HCT116 (cell line): ENCODE results near the gene CYP3A5. TPM values are rescaled to one million over a fixed set of nuclear protein-coding genes. Genes with fewer than 3 reads are reported as not detected.

Source experiments
- ATAC-seq: fragments of 200-7000 bp; cut with Tn5 transposase; 2 replicates; pipeline ENCODE4 v1.9.1; 2020; ENCODE audit warnings: mild to moderate bottlenecking, moderate library complexity
- BruUV-seq: library from RNA; stranded (reverse); fragments of 400-500 nt; replicated peaks from 2 replicates; lab custom pipeline; 2021; lab: Mats Ljungman, UMichigan
- CTCF ChIA-PET: fragments of 300-600 bp; sonication (Branson Sonifier 250); formaldehyde crosslinking; loops from one replicate; lab custom pipeline; 2021; ENCODE audit warnings: antibody characterized with exemption; lab: Charles Lee
- POLR2A ChIA-PET: fragments of 300-600, 350-600 bp; sonication (Branson Sonifier 250); formaldehyde crosslinking; loops from one replicate; lab custom pipeline; 2021; ENCODE audit warnings: antibody characterized with exemption; lab: Charles Lee
- RAD21 ChIA-PET, 2 experiments: fragments of 300-600 bp; sonication (Branson Sonifier 250); formaldehyde crosslinking; loops; one replicate each; lab custom pipeline; 2023; ENCODE audit warnings: low total read pairs in 2 of 2; ENCODE audit not compliant: uncharacterized antibody in 2 of 2, unreplicated experiment in 2 of 2, low non-redundant PET in 1 of 2; lab: Charles Lee
- DNase-seq: peaks from one replicate; pipeline ENCODE4 v3.0.0-alpha.2; 2010; ENCODE audit warnings: low read depth, low spot score
- H2AFZ ChIP-seq: fragments of 200-600 bp; shearing (Covaris generic), sonication (generic); 2 replicates; pipeline ENCODE4 v1.6.1; 2017; ENCODE audit warnings: low read depth, mixed run types, mixed read lengths, antibody characterized with exemption, low read length; ENCODE audit not compliant: poor library complexity, severe bottlenecking
- H3K27ac ChIP-seq: 2 replicates; pipeline ENCODE4 v1.5.1; 2012; ENCODE audit warnings: low read depth, low read length
- H3K27me3 ChIP-seq: fragments of 200-600 bp; sonication (generic); 2 replicates; pipeline ENCODE4 v1.6.1; 2016; ENCODE audit warnings: mixed run types, low read length, mixed read lengths; ENCODE audit not compliant: insufficient read depth
- H3K36me3 ChIP-seq, 2 experiments: fragments of 200-500 bp in 1 of 2; fragments of 200-600 bp in 1 of 2; sonication (Bioruptor generic) in 1 of 2; sonication (generic) in 1 of 2; 2 replicates each; pipeline versions ENCODE4 v1.5.1 to v1.6.1; 2014 to 2016; ENCODE audit warnings: low read length in 2 of 2, inconsistent platforms in 1 of 2, mixed read lengths in 1 of 2, mixed run types in 1 of 2; ENCODE audit not compliant: insufficient read depth in 2 of 2, control insufficient read depth in 1 of 2
- H3K4me1 ChIP-seq, 2 experiments: fragments of 200-600 bp in 1 of 2; sonication (generic) in 1 of 2; 2 replicates each; pipeline versions ENCODE4 v1.5.1 to v1.6.1; 2012 to 2017; ENCODE audit warnings: low read length in 2 of 2, inconsistent platforms in 1 of 2, mild to moderate bottlenecking in 1 of 2, mixed read lengths in 1 of 2, mixed run types in 1 of 2, moderate library complexity in 1 of 2; ENCODE audit not compliant: insufficient read depth in 2 of 2, control insufficient read depth in 1 of 2
- H3K4me2 ChIP-seq: fragments of 200-600 bp; sonication (generic); 2 replicates; pipeline ENCODE4 v1.6.1; 2017; ENCODE audit warnings: mixed run types, low read length, mixed read lengths
- H3K4me3 ChIP-seq, 2 experiments: fragments of 200-600 bp in 1 of 2; sonication (generic) in 1 of 2; replicated peaks in 1 of 2; 2 replicates each; pipeline ENCODE4 v1.5.1; 2011 to 2016; ENCODE audit warnings: low read length in 2 of 2, control low read depth in 1 of 2, low read depth in 1 of 2, mild to moderate bottlenecking in 1 of 2, mixed read lengths in 1 of 2, mixed run types in 1 of 2
- H3K79me2 ChIP-seq: fragments of 200-600 bp; sonication (generic); 2 replicates; pipeline ENCODE4 v1.6.1; 2017; ENCODE audit warnings: mild to moderate bottlenecking, mixed run types, low read length, moderate library complexity, mixed read lengths; ENCODE audit not compliant: insufficient read depth
- H3K9ac ChIP-seq: fragments of 200-600 bp; sonication (generic); 2 replicates; pipeline ENCODE4 v1.6.1; 2016; ENCODE audit warnings: low read length, mixed read lengths
- H3K9me2 ChIP-seq: fragments of 200-600 bp; sonication (generic), shearing (Covaris generic); 2 replicates; pipeline ENCODE4 v1.6.1; 2017; ENCODE audit warnings: mixed run types, mild to moderate bottlenecking, moderate library complexity; ENCODE audit not compliant: insufficient read depth
- H3K9me3 ChIP-seq, 2 experiments: fragments of 200-500 bp in 1 of 2; fragments of 200-600 bp in 1 of 2; sonication (Bioruptor generic) in 1 of 2; sonication (generic) in 1 of 2; 2 replicates each; pipeline ENCODE4 v1.6.1; 2014 to 2017; ENCODE audit warnings: low read length in 2 of 2, mixed read lengths in 2 of 2, inconsistent platforms in 1 of 2, low read depth in 1 of 2, mild to moderate bottlenecking in 1 of 2, mixed run types in 1 of 2, moderate library complexity in 1 of 2; ENCODE audit not compliant: control insufficient read depth in 1 of 2, insufficient read depth in 1 of 2
- H4K20me1 ChIP-seq: fragments of 200-600 bp; sonication (generic), shearing (Covaris generic); 2 replicates; pipeline ENCODE4 v1.6.1; 2017; ENCODE audit warnings: mixed run types, mild to moderate bottlenecking, moderate library complexity; ENCODE audit not compliant: insufficient read depth
- CEBPB ChIP-seq: IDR thresholded peaks from 2 replicates; pipeline ENCODE4 v1.6.1; 2012; ENCODE audit warnings: low read depth
- EGR1 ChIP-seq: IDR thresholded peaks from 2 replicates; pipeline ENCODE4 v1.6.1; 2012; ENCODE audit warnings: low read depth
- ELF1 ChIP-seq: IDR thresholded peaks from 2 replicates; pipeline ENCODE4 v1.6.1; 2012; ENCODE audit warnings: low read depth, borderline replicate concordance
- EZH2phosphoT487 ChIP-seq: fragments of 200-600 bp; IDR thresholded peaks from 2 replicates; pipeline ENCODE4 v1.6.1; 2018; ENCODE audit warnings: antibody characterized with exemption, borderline replicate concordance
- JUND ChIP-seq: IDR thresholded peaks from 2 replicates; pipeline ENCODE4 v1.6.1; 2012
- POLR2A ChIP-seq: IDR thresholded peaks from 2 replicates; pipeline ENCODE4 v1.7.0; 2011; ENCODE audit warnings: borderline replicate concordance; ENCODE audit not compliant: insufficient read depth, insufficient read length; ENCODE audit errors: extremely low read depth
- POLR2AphosphoS5 ChIP-seq: IDR thresholded peaks from 2 replicates; pipeline ENCODE4 v1.6.1; 2011; ENCODE audit warnings: mild to moderate bottlenecking, low read depth, low read length, moderate library complexity
- RAD21 ChIP-seq: IDR thresholded peaks from 2 replicates; pipeline ENCODE4 v1.6.1; 2012; ENCODE audit warnings: low read depth, mild to moderate bottlenecking
- SIN3A ChIP-seq: IDR thresholded peaks from 2 replicates; pipeline ENCODE4 v1.6.1; 2012; ENCODE audit warnings: low read depth
- SP1 ChIP-seq: IDR thresholded peaks from 2 replicates; pipeline ENCODE4 v1.6.1; 2012; ENCODE audit warnings: low read depth
- SRF ChIP-seq: IDR thresholded peaks from 2 replicates; pipeline ENCODE4 v1.6.1; 2012; ENCODE audit warnings: low read depth
- TCF7L2 ChIP-seq: IDR thresholded peaks from 2 replicates; pipeline ENCODE4 v1.7.0; 2011; ENCODE audit warnings: borderline replicate concordance, inconsistent platforms; ENCODE audit not compliant: insufficient read depth, insufficient read length; ENCODE audit errors: extremely low read depth
- YY1 ChIP-seq: IDR thresholded peaks from 2 replicates; pipeline ENCODE4 v1.6.1; 2011; ENCODE audit warnings: low read length, low read depth, moderate library complexity, mild to moderate bottlenecking; ENCODE audit not compliant: insufficient replicate concordance; ENCODE audit errors: extremely low read depth
- intact Hi-C: fragments of 100-400 bp; cut with micrococcal nuclease; formaldehyde crosslinking; loops from 2 replicates; pipeline ENCODE4 v1.10.0; 2022
- total RNA-seq: library from RNA; stranded (reverse); gene quantifications from one replicate; pipeline ENCODE4 v1.2.1, GENCODE V29; 2021; ENCODE audit not compliant: unreplicated experiment
- TF ChIP-seq, protein P1 (sequence below): IDR thresholded peaks from 2 replicates; pipeline ENCODE4 v1.6.1; 2012
- TF ChIP-seq, protein P2 (sequence below): IDR thresholded peaks from 2 replicates; pipeline ENCODE4 v1.6.1; 2011; ENCODE audit warnings: mild to moderate bottlenecking, low read length, moderate library complexity; ENCODE audit not compliant: insufficient replicate concordance; ENCODE audit errors: extremely low read depth
- TF ChIP-seq, protein P3 (sequence below): IDR thresholded peaks from 2 replicates; pipeline ENCODE4 v1.6.1; 2012; ENCODE audit warnings: low read depth

CYP3A5 gene
- total RNA-seq, 1 experiment from 2014 or later = 1.5 TPM

DNA sequence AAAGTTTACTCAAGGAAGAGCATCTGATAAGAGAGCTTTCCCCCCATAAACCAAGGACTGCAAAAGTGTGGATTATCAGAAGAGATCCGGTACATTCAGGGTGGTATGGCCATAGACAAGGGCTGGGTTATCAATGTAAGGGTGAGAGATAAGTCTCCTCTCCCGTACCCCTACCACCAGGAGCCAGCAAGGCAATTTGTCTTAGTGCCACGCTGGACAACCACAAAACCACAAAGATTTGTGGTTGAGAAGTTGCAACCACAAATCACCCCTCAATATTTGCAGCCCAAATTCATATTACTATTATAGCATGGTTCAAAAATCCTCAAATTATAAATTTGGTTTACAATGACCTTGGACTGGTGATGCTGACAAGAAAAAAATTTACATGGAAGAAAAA, 65.3 kb downstream of the CYP3A5 start:
- Histone ChIP-seq H2AFZ (no peak overlapping the region), H3K9me2 (no peaks in the 10 kb centered on the region), H3K36me3 (peaks cover 7 to 10% of the 10 kb centered on the region in 2 experiments; a peak in 3 of 4 replicates), H3K4me2 (no peak overlapping the region), H3K4me1 (peaks cover 9 to 24% of the 10 kb centered on the region in 2 experiments), H4K20me1 (no peaks in the 10 kb centered on the region), H3K27ac (no peak overlapping the region), H3K79me2 (peaks cover 28% of the 10 kb centered on the region), H3K4me3 (no peak overlapping the region), H3K9me3 (no peaks in the 10 kb centered on the region), H3K9ac (no peak overlapping the region), H3K27me3 (no peaks in the 10 kb centered on the region)
- TF ChIP-seq, protein P1, sequence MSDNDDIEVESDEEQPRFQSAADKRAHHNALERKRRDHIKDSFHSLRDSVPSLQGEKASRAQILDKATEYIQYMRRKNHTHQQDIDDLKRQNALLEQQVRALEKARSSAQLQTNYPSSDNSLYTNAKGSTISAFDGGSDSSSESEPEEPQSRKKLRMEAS = no peak
- TF ChIP-seq RAD21 (no peak), SRF (no peak), POLR2AphosphoS5 (no peak), POLR2A (no peak), SP1 (no peak), TCF7L2 (no peak), ELF1 (no peak), EZH2phosphoT487 (no peak), JUND (no peak), CEBPB (no peak)
- POLR2A ChIA-PET = no interaction called here
- intact Hi-C loops = loop anchor here (10.0 kb wide), 1 partner anchor 90 kb away; no protein-coding TSS in a partner anchor
- no peak for DNase-seq
- CTCF ChIA-PET = interaction anchor here (1.2 kb wide), 1 partner anchor 114 kb away, joined by 4 read pairs; the partner anchor contains the start of gene ZNF394
- ATAC-seq = no peak
- RAD21 ChIA-PET = no interaction called here
- BruUV-seq = no TSS peak

DNA sequence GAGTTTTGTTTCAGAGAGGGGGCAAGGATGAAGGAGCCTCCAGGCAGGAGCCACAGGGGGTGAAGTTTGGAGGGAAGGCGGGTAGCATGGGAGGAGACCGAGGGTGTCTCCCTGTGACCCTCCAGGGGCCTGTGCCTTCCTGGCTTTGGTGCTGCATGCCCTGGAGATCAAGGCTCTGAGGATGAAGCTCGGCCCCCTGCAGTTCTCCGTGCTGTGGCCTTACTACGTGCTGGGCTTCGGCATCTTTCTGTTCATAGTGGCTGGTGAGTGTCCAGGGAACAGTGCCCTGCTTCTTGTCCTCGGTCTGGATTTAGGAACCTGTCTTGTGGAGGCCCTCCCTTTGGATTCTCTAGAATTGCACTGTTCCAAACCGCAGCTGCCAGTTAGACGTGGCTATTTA, 72.2 kb downstream of the CYP3A5 start:
- ChIA-PET CTCF (no interaction called here), POLR2A (interaction anchor here (1.5 kb wide), 1 partner anchor 9 kb away, joined by 5 read pairs; the partner anchor contains the start of gene ZSCAN25), RAD21 (no interaction called here)
- Histone ChIP-seq H3K4me2 (no peak overlapping the region), H3K9ac (no peak overlapping the region), H3K9me2 (no peaks in the 10 kb centered on the region), H3K27ac (no peak overlapping the region), H4K20me1 (no peaks in the 10 kb centered on the region), H2AFZ (no peak overlapping the region), H3K79me2 (no peaks in the 10 kb centered on the region), H3K9me3 (no peaks in the 10 kb centered on the region), H3K27me3 (no peaks in the 10 kb centered on the region), H3K36me3 (no peaks in the 10 kb centered on the region), H3K4me1 (no peaks in the 10 kb centered on the region), H3K4me3 (no peak overlapping the region)
- DNase-seq (no peak), ATAC-seq (no peak)
- intact Hi-C loops = no loop called here
- BruUV-seq = no TSS peak
- TF ChIP-seq YY1 = no peak
- no peak for TF ChIP-seq JUND
- TF ChIP-seq, protein P2, sequence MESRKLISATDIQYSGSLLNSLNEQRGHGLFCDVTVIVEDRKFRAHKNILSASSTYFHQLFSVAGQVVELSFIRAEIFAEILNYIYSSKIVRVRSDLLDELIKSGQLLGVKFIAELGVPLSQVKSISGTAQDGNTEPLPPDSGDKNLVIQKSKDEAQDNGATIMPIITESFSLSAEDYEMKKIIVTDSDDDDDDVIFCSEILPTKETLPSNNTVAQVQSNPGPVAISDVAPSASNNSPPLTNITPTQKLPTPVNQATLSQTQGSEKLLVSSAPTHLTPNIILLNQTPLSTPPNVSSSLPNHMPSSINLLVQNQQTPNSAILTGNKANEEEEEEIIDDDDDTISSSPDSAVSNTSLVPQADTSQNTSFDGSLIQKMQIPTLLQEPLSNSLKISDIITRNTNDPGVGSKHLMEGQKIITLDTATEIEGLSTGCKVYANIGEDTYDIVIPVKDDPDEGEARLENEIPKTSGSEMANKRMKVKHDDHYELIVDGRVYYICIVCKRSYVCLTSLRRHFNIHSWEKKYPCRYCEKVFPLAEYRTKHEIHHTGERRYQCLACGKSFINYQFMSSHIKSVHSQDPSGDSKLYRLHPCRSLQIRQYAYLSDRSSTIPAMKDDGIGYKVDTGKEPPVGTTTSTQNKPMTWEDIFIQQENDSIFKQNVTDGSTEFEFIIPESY = no peak
- no peak for TF ChIP-seq SRF
- TF ChIP-seq, protein P3, sequence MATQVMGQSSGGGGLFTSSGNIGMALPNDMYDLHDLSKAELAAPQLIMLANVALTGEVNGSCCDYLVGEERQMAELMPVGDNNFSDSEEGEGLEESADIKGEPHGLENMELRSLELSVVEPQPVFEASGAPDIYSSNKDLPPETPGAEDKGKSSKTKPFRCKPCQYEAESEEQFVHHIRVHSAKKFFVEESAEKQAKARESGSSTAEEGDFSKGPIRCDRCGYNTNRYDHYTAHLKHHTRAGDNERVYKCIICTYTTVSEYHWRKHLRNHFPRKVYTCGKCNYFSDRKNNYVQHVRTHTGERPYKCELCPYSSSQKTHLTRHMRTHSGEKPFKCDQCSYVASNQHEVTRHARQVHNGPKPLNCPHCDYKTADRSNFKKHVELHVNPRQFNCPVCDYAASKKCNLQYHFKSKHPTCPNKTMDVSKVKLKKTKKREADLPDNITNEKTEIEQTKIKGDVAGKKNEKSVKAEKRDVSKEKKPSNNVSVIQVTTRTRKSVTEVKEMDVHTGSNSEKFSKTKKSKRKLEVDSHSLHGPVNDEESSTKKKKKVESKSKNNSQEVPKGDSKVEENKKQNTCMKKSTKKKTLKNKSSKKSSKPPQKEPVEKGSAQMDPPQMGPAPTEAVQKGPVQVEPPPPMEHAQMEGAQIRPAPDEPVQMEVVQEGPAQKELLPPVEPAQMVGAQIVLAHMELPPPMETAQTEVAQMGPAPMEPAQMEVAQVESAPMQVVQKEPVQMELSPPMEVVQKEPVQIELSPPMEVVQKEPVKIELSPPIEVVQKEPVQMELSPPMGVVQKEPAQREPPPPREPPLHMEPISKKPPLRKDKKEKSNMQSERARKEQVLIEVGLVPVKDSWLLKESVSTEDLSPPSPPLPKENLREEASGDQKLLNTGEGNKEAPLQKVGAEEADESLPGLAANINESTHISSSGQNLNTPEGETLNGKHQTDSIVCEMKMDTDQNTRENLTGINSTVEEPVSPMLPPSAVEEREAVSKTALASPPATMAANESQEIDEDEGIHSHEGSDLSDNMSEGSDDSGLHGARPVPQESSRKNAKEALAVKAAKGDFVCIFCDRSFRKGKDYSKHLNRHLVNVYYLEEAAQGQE = no peak
- TF ChIP-seq, protein P1 = no peak
- no peak for TF ChIP-seq SP1
- no peak for TF ChIP-seq SIN3A
- TF ChIP-seq EGR1 = no peak
